PC-9 (cell line): ENCODE data around the gene HABP4. TPM values are rescaled to one million over a fixed set of nuclear protein-coding genes. Genes with fewer than 3 reads are reported as not detected.

ENCODE experiments used
- BruUV-seq: library from RNA; stranded (reverse); fragments of 400-500 nt; replicated peaks from 2 replicates; lab custom pipeline; 2021; lab: Mats Ljungman, UMichigan
- CTCF ChIA-PET: fragments of 300-600 bp; sonication (Branson Sonifier 250); formaldehyde crosslinking; loops from one replicate; lab custom pipeline; 2022; ENCODE audit warnings: antibody characterized with exemption; lab: Charles Lee
- POLR2A ChIA-PET: fragments of 300-600 bp; sonication (Branson Sonifier 250); formaldehyde crosslinking; loops from one replicate; lab custom pipeline; 2022; ENCODE audit warnings: antibody characterized with exemption; ENCODE audit not compliant: unreplicated experiment; lab: Charles Lee
- DNase-seq, 2 experiments: peaks; one replicate each; pipeline versions ENCODE4 v3.0.0 to v3.0.0-alpha.2; 2015 to 2022; ENCODE audit warnings: mixed read lengths in 1 of 2
- H2AFZ ChIP-seq: fragments of 200-600 bp; sonication (generic); 2 replicates; pipeline ENCODE4 v1.8.1; 2017; ENCODE audit warnings: antibody characterized with exemption
- H3F3A ChIP-seq: fragments of 200-600 bp; sonication (generic); 2 replicates; pipeline ENCODE4 v1.8.1; 2017; ENCODE audit warnings: antibody characterized with exemption, mild to moderate bottlenecking, low read depth; ENCODE audit not compliant: insufficient read depth
- H3K27ac ChIP-seq: fragments of 200-600 bp; sonication (generic); 2 replicates; pipeline ENCODE4 v1.6.1; 2016; ENCODE audit warnings: mixed run types
- H3K27me3 ChIP-seq: fragments of 200-600 bp; sonication (generic); 2 replicates; pipeline ENCODE4 v1.6.1; 2016; ENCODE audit warnings: low read depth, mixed run types; ENCODE audit not compliant: insufficient read depth
- H3K36me3 ChIP-seq: fragments of 200-600 bp; sonication (generic); 2 replicates; pipeline ENCODE4 v1.6.1; 2016; ENCODE audit warnings: low read depth, mixed run types
- H3K4me1 ChIP-seq: fragments of 200-600 bp; sonication (generic); replicated peaks from 2 replicates; pipeline ENCODE4 v1.6.1; 2016; ENCODE audit warnings: mixed run types; ENCODE audit not compliant: insufficient read depth
- H3K4me2 ChIP-seq: fragments of 200-600 bp; sonication (generic); 2 replicates; pipeline ENCODE4 v1.6.1; 2017; ENCODE audit warnings: mixed run types
- H3K4me3 ChIP-seq: fragments of 200-600 bp; sonication (generic); 2 replicates; pipeline ENCODE4 v1.6.1; 2016; ENCODE audit warnings: mixed run types
- H3K79me2 ChIP-seq: fragments of 200-600 bp; sonication (generic); 2 replicates; pipeline ENCODE4 v1.6.1; 2017; ENCODE audit warnings: low read depth, mixed run types
- H3K9me2 ChIP-seq: fragments of 200-600 bp; sonication (generic); 2 replicates; pipeline ENCODE4 v1.8.1; 2017; ENCODE audit warnings: mild to moderate bottlenecking; ENCODE audit not compliant: insufficient read depth
- H3K9me3 ChIP-seq: fragments of 200-600 bp; sonication (generic); 2 replicates; pipeline ENCODE4 v1.8.1; 2016; ENCODE audit warnings: low read depth; ENCODE audit not compliant: insufficient read depth
- H4K20me1 ChIP-seq: fragments of 200-600 bp; sonication (generic); 2 replicates; pipeline ENCODE4 v1.8.1; 2017; ENCODE audit not compliant: insufficient read depth
- CTCF ChIP-seq: fragments of 200-600 bp; sonication (generic); conservative IDR thresholded peaks from 2 replicates; pipeline ENCODE4 v1.6.1; 2017; ENCODE audit warnings: mixed run types, antibody characterized with exemption, mild to moderate bottlenecking, moderate library complexity
- EZH2 ChIP-seq: fragments of 200-600 bp; sonication (generic); IDR thresholded peaks from 2 replicates; pipeline ENCODE4 v1.8.0; 2017; ENCODE audit warnings: antibody characterized with exemption, low read depth
- intact Hi-C: fragments of 100-400 bp; cut with micrococcal nuclease; formaldehyde crosslinking; loops from one replicate; pipeline ENCODE4 v1.10.0; 2022; ENCODE audit not compliant: unreplicated experiment
- total RNA-seq: library from RNA; stranded (reverse); gene quantifications from 2 replicates; pipeline ENCODE4 v1.2.3, GENCODE V29; 2021

Gene HABP4
- total RNA-seq, 1 experiment from 2014 or later, result 8.1 TPM

- Histone ChIP-seq H4K20me1 (no peaks in the 10 kb centered on the region), H2AFZ (no peak overlapping the region), H3K9me3 (no peaks in the 10 kb centered on the region), H3K79me2 (no peaks in the 10 kb centered on the region), H3K4me3 (no peak overlapping the region), H3K4me1 (no peaks in the 10 kb centered on the region), H3K9me2 (no peaks in the 10 kb centered on the region), H3F3A (peaks cover 4% of the 10 kb centered on the region; the same call in 1 of the 2 replicates), H3K27ac (no peak overlapping the region), H3K27me3 (no peaks in the 10 kb centered on the region), H3K36me3 (no peaks in the 10 kb centered on the region), H3K4me2 (no peak overlapping the region)
- BruUV-seq, result no TSS peak
- DNase-seq, result no peak
- ChIA-PET POLR2A (no interaction called here), CTCF (no interaction called here)
- no peak for TF ChIP-seq CTCF
- no peak for TF ChIP-seq EZH2
- intact Hi-C loops, result no loop called here
Measured at GRCh38 chr9:96437454-96437853, 12.5 kb upstream of the HABP4 start.

DNA sequence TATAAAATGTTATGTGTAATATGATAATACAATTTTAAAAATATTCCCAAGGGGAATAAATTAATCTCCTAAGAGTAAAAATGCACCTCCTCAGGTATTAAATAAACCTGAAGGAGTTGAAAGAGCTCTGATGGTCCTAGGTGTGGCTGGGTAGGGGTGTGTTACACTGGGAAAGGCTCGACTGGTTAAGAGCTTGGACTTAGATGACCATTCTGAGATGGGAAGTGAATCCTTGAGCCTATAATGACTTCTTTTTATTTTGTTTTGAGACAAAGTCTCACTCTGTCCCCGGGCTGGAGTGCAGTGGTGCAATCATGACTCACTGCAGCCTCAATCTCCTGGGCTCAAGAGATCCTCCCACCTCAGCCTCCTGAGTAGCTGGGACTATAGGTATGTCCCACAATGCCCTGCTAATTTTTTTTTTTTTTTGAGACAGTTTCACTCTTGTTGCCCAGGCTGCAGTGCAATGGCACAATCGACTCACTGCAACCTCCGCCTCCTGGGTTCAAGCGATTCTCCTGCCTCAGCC lies 9.2 kb upstream of the HABP4 start:
- H3K9me3 ChIP-seq, result no peaks in the 10 kb centered on the region
- H3K79me2 ChIP-seq, result no peaks in the 10 kb centered on the region
- BruUV-seq, result no TSS peak
- intact Hi-C loops, result loop anchor here (10.0 kb wide), 2 partner anchors 334 to 414 kb away; partner anchors contain the start of genes ZNF510 and ZNF782
- no peaks in the 10 kb centered on the region for H3K9me2 ChIP-seq
- no peaks in the 10 kb centered on the region for H3K27me3 ChIP-seq
- no peaks in the 10 kb centered on the region for H3K36me3 ChIP-seq
- CTCF ChIA-PET, result interaction anchor here (0.6 kb wide), 1 partner anchor 180 kb away, joined by 6 read pairs; no protein-coding TSS in a partner anchor
- peaks cover 4% of the 10 kb centered on the region; the same call in 1 of the 2 replicates for H3F3A ChIP-seq
- H3K4me1 ChIP-seq, result no peaks in the 10 kb centered on the region
- no peak for TF ChIP-seq EZH2
- no peak for TF ChIP-seq CTCF
- DNase-seq, result no peak
- H2AFZ ChIP-seq, result no peak overlapping the region
- H4K20me1 ChIP-seq, result no peaks in the 10 kb centered on the region
- POLR2A ChIA-PET, result no interaction called here
- no peak overlapping the region for H3K27ac ChIP-seq
- no peak overlapping the region for H3K4me3 ChIP-seq
- H3K4me2 ChIP-seq, result no peak overlapping the region

DNA sequence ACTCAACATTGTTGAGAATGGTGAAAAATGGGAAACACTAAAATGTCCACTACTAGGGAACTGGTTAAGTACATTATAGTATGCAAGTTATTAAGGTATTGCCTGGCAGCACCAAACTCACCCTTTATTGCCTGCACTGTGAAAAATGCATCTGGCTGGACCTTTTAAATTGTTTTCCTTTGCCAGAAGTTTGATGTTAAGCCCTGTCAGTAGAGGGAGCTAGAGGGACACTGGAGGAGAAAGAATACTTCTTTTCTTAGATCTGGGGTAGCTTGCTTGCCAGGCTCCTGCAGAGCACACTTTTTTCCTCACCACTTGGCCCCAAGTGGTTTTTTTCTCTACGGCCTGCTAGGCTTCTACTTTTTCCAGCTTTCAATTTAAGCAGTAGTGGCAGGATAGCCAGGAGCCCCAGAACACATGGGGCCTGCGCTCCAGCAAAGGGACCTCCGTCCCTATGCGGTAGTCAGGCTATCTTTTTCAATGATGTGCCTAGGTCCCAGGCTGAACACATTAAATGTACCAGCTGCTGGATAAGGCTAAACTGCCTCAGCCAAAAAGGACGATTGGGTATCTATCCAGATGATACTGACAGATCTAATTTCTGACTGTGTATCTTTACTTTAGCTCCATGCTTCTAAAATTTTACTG lies 8.0 kb upstream of the HABP4 start:
- Histone ChIP-seq H3K36me3 (no peaks in the 10 kb centered on the region), H2AFZ (no peak overlapping the region), H3K79me2 (no peaks in the 10 kb centered on the region), H3K27me3 (no peaks in the 10 kb centered on the region), H4K20me1 (no peaks in the 10 kb centered on the region), H3K27ac (no peak overlapping the region), H3F3A (peaks cover 4% of the 10 kb centered on the region; the same call in 1 of the 2 replicates), H3K9me2 (no peaks in the 10 kb centered on the region), H3K9me3 (no peaks in the 10 kb centered on the region), H3K4me1 (no peaks in the 10 kb centered on the region), H3K4me3 (no peak overlapping the region), H3K4me2 (no peak overlapping the region)
- POLR2A ChIA-PET, result interaction anchor here (0.6 kb wide), 1 partner anchor 406 kb away, joined by 3 read pairs; no protein-coding TSS in a partner anchor
- CTCF ChIA-PET, result interaction anchor here (0.6 to 1.1 kb wide), 5 partner anchors 18 to 258 kb away, joined by 3 to 5 read pairs (median 3); no protein-coding TSS in a partner anchor
- DNase-seq, result peak; percentile 26 to 58
- no TSS peak for BruUV-seq
- intact Hi-C loops, result loop anchor here (1.0 to 10.0 kb wide), 3 partner anchors 224 to 413 kb away; partner anchors contain the start of genes ZNF510 and ZNF782
- TF ChIP-seq EZH2 (no peak), CTCF (peak; percentile 78)
